Measurements from ENCODE around the gene PTHLH.

PTHLH gene

GRCh38 chr12:27934276-27934675 lies 38.3 kb downstream of the PTHLH start:
- Histone ChIP-seq H3K4me3 (ENCODE audit: low read depth, low read length) (no peak overlapping the region), H3K27me3 (ENCODE audit: insufficient read depth, low read depth, severe bottlenecking) (no peaks in the 10 kb centered on the region), H3K36me3 (no peaks in the 10 kb centered on the region), H3K9me3 (ENCODE audit: severe bottlenecking) (no peaks in the 10 kb centered on the region), H3K27ac (no peak overlapping the region)
- DNase-seq = no peak
- TF ChIP-seq CTCF (IDR thresholded peaks at IDR 0.05; ENCODE audit: low read depth, low read length) = no peak

- H3K9me3 ChIP-seq (ENCODE audit: severe bottlenecking) = no peaks in the 10 kb centered on the region
- no peaks in the 10 kb centered on the region for H3K36me3 ChIP-seq
- TF ChIP-seq CTCF (IDR thresholded peaks at IDR 0.05; ENCODE audit: low read depth, low read length) = no peak
- H3K27me3 ChIP-seq (ENCODE audit: insufficient read depth, low read depth, severe bottlenecking) = no peaks in the 10 kb centered on the region
- no peak overlapping the region for H3K27ac ChIP-seq
- no peak for DNase-seq
- no peak overlapping the region for H3K4me3 ChIP-seq (ENCODE audit: low read depth, low read length)
Observed at GRCh38 chr12:27931390-27931789, 41.1 kb downstream of the PTHLH start.

GRCh38 chr12:27927347-27927746 lies 45.2 kb downstream of the PTHLH start:
- Histone ChIP-seq H3K4me3 (ENCODE audit: low read depth, low read length) (no peak overlapping the region), H3K36me3 (no peaks in the 10 kb centered on the region), H3K27me3 (ENCODE audit: insufficient read depth, low read depth, severe bottlenecking) (no peaks in the 10 kb centered on the region), H3K9me3 (ENCODE audit: severe bottlenecking) (no peaks in the 10 kb centered on the region), H3K27ac (no peak overlapping the region)
- TF ChIP-seq CTCF (IDR thresholded peaks at IDR 0.05; ENCODE audit: low read depth, low read length) = no peak
- no peak for DNase-seq

- no peak for TF ChIP-seq CTCF (IDR thresholded peaks at IDR 0.05; ENCODE audit: low read depth, low read length)
Observed at GRCh38 chr12:27924350-27925135, 48.0 kb downstream of the PTHLH start.

GRCh38 chr12:27922531-27923139 lies 49.9 kb downstream of the PTHLH start:
- H3K9me3 ChIP-seq (ENCODE audit: severe bottlenecking) = no peaks in the 10 kb centered on the region
- no peaks in the 10 kb centered on the region for H3K27me3 ChIP-seq (ENCODE audit: insufficient read depth, low read depth, severe bottlenecking)
- TF ChIP-seq CTCF (IDR thresholded peaks at IDR 0.05; ENCODE audit: low read depth, low read length) = no peak
- no peaks in the 10 kb centered on the region for H3K36me3 ChIP-seq
- no peak overlapping the region for H3K4me3 ChIP-seq (ENCODE audit: low read depth, low read length)
- no peak for DNase-seq
- no peak overlapping the region for H3K27ac ChIP-seq

More at GRCh38 chr12:27924350-27925135, 48.0 kb downstream of the PTHLH start:
- H3K27ac ChIP-seq = no peak overlapping the region
- no peak for DNase-seq
- H3K9me3 ChIP-seq (ENCODE audit: severe bottlenecking) = no peaks in the 10 kb centered on the region
- no peak overlapping the region for H3K4me3 ChIP-seq (ENCODE audit: low read depth, low read length)
- no peaks in the 10 kb centered on the region for H3K36me3 ChIP-seq
- no peaks in the 10 kb centered on the region for H3K27me3 ChIP-seq (ENCODE audit: insufficient read depth, low read depth, severe bottlenecking)
